KMS-11 (cell line): ENCODE results near the gene OR6C1.

Source experiments
- H2AFZ ChIP-seq: fragments of 200-600 bp; sonication (generic); 2 replicates; pipeline ENCODE4 v1.6.1; 2016; ENCODE audit warnings: antibody characterized with exemption, mixed run types, low read depth
- H3K27ac ChIP-seq: fragments of 200-600 bp; sonication (generic); 2 replicates; pipeline ENCODE4 v1.6.1; 2016; ENCODE audit warnings: mild to moderate bottlenecking, mixed run types
- H3K27me3 ChIP-seq: fragments of 200-600 bp; sonication (generic); 2 replicates; pipeline ENCODE4 v1.6.1; 2017; ENCODE audit warnings: mild to moderate bottlenecking, low read depth, mixed run types, moderate library complexity; ENCODE audit not compliant: insufficient read depth
- H3K36me3 ChIP-seq: fragments of 200-600 bp; sonication (generic); 2 replicates; pipeline ENCODE4 v1.6.1; 2017; ENCODE audit warnings: mild to moderate bottlenecking, mixed run types; ENCODE audit not compliant: insufficient read depth
- H3K4me1 ChIP-seq: fragments of 200-600 bp; sonication (generic); 2 replicates; pipeline ENCODE4 v1.6.1; 2016; ENCODE audit warnings: mild to moderate bottlenecking, low read depth, mixed run types; ENCODE audit not compliant: poor library complexity, severe bottlenecking
- H3K4me2 ChIP-seq: fragments of 200-600 bp; sonication (generic); 2 replicates; pipeline ENCODE4 v1.7.0; 2016; ENCODE audit warnings: mild to moderate bottlenecking, mixed run types
- H3K4me3 ChIP-seq: fragments of 200-600 bp; sonication (generic); IDR thresholded peaks from 2 replicates; pipeline ENCODE4 v1.6.1; 2017; ENCODE audit warnings: low read depth, low read length, mixed read lengths; ENCODE audit not compliant: insufficient read depth
- H3K79me2 ChIP-seq: fragments of 200-600 bp; sonication (generic); 2 replicates; pipeline ENCODE4 v1.6.1; 2016; ENCODE audit warnings: low read depth, mixed run types; ENCODE audit not compliant: insufficient read depth
- H3K9ac ChIP-seq: fragments of 200-600 bp; sonication (generic); 2 replicates; pipeline ENCODE4 v1.6.1; 2016; ENCODE audit warnings: mild to moderate bottlenecking, mixed run types
- H4K20me1 ChIP-seq: fragments of 200-600 bp; sonication (generic); 2 replicates; pipeline ENCODE4 v1.6.1; 2016; ENCODE audit warnings: mild to moderate bottlenecking, mixed run types; ENCODE audit not compliant: insufficient read depth
- CTCF ChIP-seq: fragments of 200-600 bp; sonication (generic); conservative IDR thresholded peaks from 2 replicates; pipeline ENCODE4 v1.6.1; 2017; ENCODE audit warnings: low read depth, mild to moderate bottlenecking, antibody characterized with exemption, low read length, moderate library complexity, mixed read lengths

Gene OR6C1

GRCh38 chr12:55362675-55363074, 48.5 kb downstream of the OR6C1 start, which contains the start of gene OR6C75:
Gene OR6C75 (plus strand): TSS chr12:55362975. CDS start chr12:55365111, 2,136 bp downstream.
- Histone ChIP-seq H3K36me3 (no peaks in the 10 kb centered on the region), H3K4me3 (no peak within 1 kb of the TSS)
- no peak for TF ChIP-seq CTCF

GRCh38 chr12:55365086-55365485, 50.9 kb downstream of the OR6C1 start:
- no peak overlapping the region for H2AFZ ChIP-seq
- H3K4me1 ChIP-seq: no peaks in the 10 kb centered on the region
- no peak overlapping the region for H3K27ac ChIP-seq
- H3K4me3 ChIP-seq: no peak overlapping the region
- TF ChIP-seq CTCF: no peak
- H3K36me3 ChIP-seq: no peaks in the 10 kb centered on the region
- no peaks in the 10 kb centered on the region for H4K20me1 ChIP-seq
- no peaks in the 10 kb centered on the region for H3K79me2 ChIP-seq
- no peak overlapping the region for H3K9ac ChIP-seq
- H3K4me2 ChIP-seq: no peak overlapping the region
- no peaks in the 10 kb centered on the region for H3K27me3 ChIP-seq

More at GRCh38 chr12:55362675-55363074, 48.5 kb downstream of the OR6C1 start, which contains the start of gene OR6C75:
- Histone ChIP-seq H2AFZ (no peak within 1 kb of the TSS), H3K4me2 (no peak within 1 kb of the TSS), H3K9ac (no peak within 1 kb of the TSS), H3K27ac (no peak within 1 kb of the TSS), H3K4me1 (no peaks in the 10 kb centered on the region), H3K27me3 (no peaks in the 10 kb centered on the region), H4K20me1 (no peaks in the 10 kb centered on the region), H3K79me2 (no peaks in the 10 kb centered on the region)
